Stimulated activated CD4-positive, alpha-beta T cell treated with anti-CD3 and anti-CD28 coated beads, Interleukin-2, amount 100 ng/mL, for 24 hours (primary cell): Measurements from ENCODE around the gene LBR.

Experiments used
- DNase-seq, 2 donors: peaks; one replicate each; pipeline ENCODE4 v3.0.0-alpha.2; 2020

The LBR gene

GRCh38 chr1:225366018-225366417 is 61.8 kb downstream of the LBR start:
- no peak for DNase-seq

- DNase-seq, result no peak
Observed at GRCh38 chr1:225364439-225364838, 63.4 kb downstream of the LBR start.

GRCh38 chr1:225362805-225363204 is 65.0 kb downstream of the LBR start:
- no peak for DNase-seq

- no peak for DNase-seq
Observed at GRCh38 chr1:225361176-225361575, 66.7 kb downstream of the LBR start.

GRCh38 chr1:225360119-225360518 is 67.7 kb downstream of the LBR start:
- no peak for DNase-seq

GRCh38 chr1:225355863-225356262 is 72.0 kb downstream of the LBR start:
- DNase-seq, result no peak

- DNase-seq, result no peak
Observed at GRCh38 chr1:225354906-225355305, 72.9 kb downstream of the LBR start.
